Activated CD8-positive, alpha-beta memory T cell treated with anti-CD3 and anti-CD28 coated beads, Interleukin-2, amount 50 U/mL, for 24 hours (primary cell): ENCODE results near the gene GNAI3.

Experiments used
- DNase-seq: peaks from one replicate; pipeline ENCODE4 v3.0.0-alpha.2; 2020; ENCODE audit errors: extremely low read depth

The GNAI3 gene

GRCh38 chr1:109527098-109527811 is 21.2 kb upstream of the GNAI3 start:
- DNase-seq: no peak

- DNase-seq: no peak
Observed at GRCh38 chr1:109527846-109528695, 20.3 kb upstream of the GNAI3 start.

- no peak for DNase-seq
Observed at GRCh38 chr1:109528712-109529111, 19.7 kb upstream of the GNAI3 start.

- no peak for DNase-seq
Observed at GRCh38 chr1:109529881-109530456, 18.4 kb upstream of the GNAI3 start.

GRCh38 chr1:109530457-109531087 is 17.8 kb upstream of the GNAI3 start:
- no peak for DNase-seq

GRCh38 chr1:109531380-109531779 is 17.0 kb upstream of the GNAI3 start:
- no peak for DNase-seq

- DNase-seq: no peak
Observed at GRCh38 chr1:109531826-109532364, 16.5 kb upstream of the GNAI3 start.

GRCh38 chr1:109532365-109533136 is 15.9 kb upstream of the GNAI3 start:
- peak; percentile 72 for DNase-seq

GRCh38 chr1:109534307-109534858 is 14.0 kb upstream of the GNAI3 start:
- no peak for DNase-seq

- no peak for DNase-seq
Observed at GRCh38 chr1:109535481-109535880, 12.9 kb upstream of the GNAI3 start.

- no peak for DNase-seq
Observed at GRCh38 chr1:109535971-109536491, 12.4 kb upstream of the GNAI3 start.

GRCh38 chr1:109537450-109538178 is 10.8 kb upstream of the GNAI3 start:
- no peak for DNase-seq

GRCh38 chr1:109538827-109539555 is 9.4 kb upstream of the GNAI3 start:
- DNase-seq: no peak

GRCh38 chr1:109539676-109540075 is 8.7 kb upstream of the GNAI3 start, which contains the start of gene GPR61:
Gene GPR61 (plus strand): TSS chr1:109539872. CDS start chr1:109543023, 3,151 bp downstream.
- DNase-seq: no peak

GRCh38 chr1:109541102-109541501 is 7.3 kb upstream of the GNAI3 start:
- no peak for DNase-seq

- DNase-seq: no peak
Observed at GRCh38 chr1:109542657-109543056, 5.8 kb upstream of the GNAI3 start.

- DNase-seq: no peak
Observed at GRCh38 chr1:109543283-109543987, 5.0 kb upstream of the GNAI3 start.

GRCh38 chr1:109543988-109544735 is 4.3 kb upstream of the GNAI3 start:
- no peak for DNase-seq
